NCI-H2227 treated with DMSO at 0.1 percent for 48 hours (cell line): Measurements from ENCODE around the gene CCDC97.
A peak's percentile ranks its signal among the peaks of the same experiment; 100 is the strongest.

Source experiments
- DNase-seq: peaks from one replicate; lab custom pipeline; 2025; lab: John Stamatoyannopoulos, UW

CCDC97 gene

GRCh38 chr19:41298348-41298964 lies 11.5 kb upstream of the CCDC97 start:
- peak; percentile 89 for DNase-seq

GRCh38 chr19:41299046-41299754 lies 10.8 kb upstream of the CCDC97 start:
- DNase-seq, result no peak

GRCh38 chr19:41299755-41300089 lies 10.2 kb upstream of the CCDC97 start:
- peak; percentile 87 for DNase-seq

- DNase-seq, result no peak
These were observed 9.4 kb upstream of the CCDC97 start for GRCh38 chr19:41300555-41300954.

- no peak for DNase-seq
These were observed 7.2 kb upstream of the CCDC97 start for GRCh38 chr19:41302624-41303351.

- DNase-seq, result no peak
These were observed 6.0 kb upstream of the CCDC97 start for GRCh38 chr19:41303954-41304353.

GRCh38 chr19:41304706-41305483 lies 5.1 kb upstream of the CCDC97 start:
- no peak for DNase-seq

GRCh38 chr19:41305927-41306793 lies 3.8 kb upstream of the CCDC97 start:
- DNase-seq, result no peak

GRCh38 chr19:41307090-41307875 lies 2.7 kb upstream of the CCDC97 start:
- DNase-seq, result no peak

GRCh38 chr19:41307954-41308449 lies 2.0 kb upstream of the CCDC97 start:
- DNase-seq, result no peak

GRCh38 chr19:41308450-41309179 lies 1.4 kb upstream of the CCDC97 start:
- peak; percentile 97 for DNase-seq

GRCh38 chr19:41309180-41310032 lies 566 bp upstream of the CCDC97 start:
- DNase-seq, result no peak

GRCh38 chr19:41311072-41311471 lies 1.1 kb downstream of the CCDC97 start:
- DNase-seq, result no peak

- no peak for DNase-seq
These were observed 1.6 kb downstream of the CCDC97 start for GRCh38 chr19:41311613-41312012.

GRCh38 chr19:41316306-41316920 lies 6.4 kb downstream of the CCDC97 start:
- DNase-seq, result no peak

- DNase-seq, result no peak
These were observed 8.9 kb downstream of the CCDC97 start for GRCh38 chr19:41318696-41319499.

- no peak for DNase-seq
These were observed 9.7 kb downstream of the CCDC97 start for GRCh38 chr19:41319500-41320184.
